NT2/D1 (cell line): ENCODE measurements around the gene ASGR1.

Source experiments
- SUZ12 ChIP-seq: IDR thresholded peaks from 2 replicates; pipeline ENCODE4 v1.6.1; 2011; ENCODE audit not compliant: insufficient read length, insufficient read depth; ENCODE audit errors: extremely low read depth
- YY1 ChIP-seq: IDR thresholded peaks from 2 replicates; pipeline ENCODE4 v1.6.1; 2011; ENCODE audit not compliant: insufficient read length, insufficient read depth
- ZNF274 ChIP-seq: IDR thresholded peaks from 2 replicates; pipeline ENCODE4 v1.6.1; 2011; ENCODE audit warnings: mild to moderate bottlenecking, low read depth, low read length

GRCh38 chr17:7226721-7227710 lies 47.8 kb upstream of the ASGR1 start:
- TF ChIP-seq SUZ12 (no peak), ZNF274 (no peak), YY1 (no peak)
